Stimulated activated CD8-positive, alpha-beta memory T cell treated with anti-CD3 and anti-CD28 coated beads, Interleukin-12 subunit alpha, Interleukin-12 subunit beta, amount 100 ng/mL, for 24 hours (primary cell): ENCODE data around the gene PTPRN.
A peak's percentile ranks its signal among the peaks of the same experiment; 100 is the strongest.

ENCODE experiments used
- DNase-seq: peaks from one replicate; pipeline ENCODE4 v3.0.0-alpha.2; 2020; ENCODE audit errors: extremely low read depth

PTPRN gene

GRCh38 chr2:219308142-219309101, 779 bp downstream of the PTPRN start:
- no peak for DNase-seq

- no peak for DNase-seq
Observed at GRCh38 chr2:219306047-219306446, 3.2 kb downstream of the PTPRN start.

- DNase-seq, result no peak
Observed at GRCh38 chr2:219304223-219304622, 5.0 kb downstream of the PTPRN start.

DNA sequence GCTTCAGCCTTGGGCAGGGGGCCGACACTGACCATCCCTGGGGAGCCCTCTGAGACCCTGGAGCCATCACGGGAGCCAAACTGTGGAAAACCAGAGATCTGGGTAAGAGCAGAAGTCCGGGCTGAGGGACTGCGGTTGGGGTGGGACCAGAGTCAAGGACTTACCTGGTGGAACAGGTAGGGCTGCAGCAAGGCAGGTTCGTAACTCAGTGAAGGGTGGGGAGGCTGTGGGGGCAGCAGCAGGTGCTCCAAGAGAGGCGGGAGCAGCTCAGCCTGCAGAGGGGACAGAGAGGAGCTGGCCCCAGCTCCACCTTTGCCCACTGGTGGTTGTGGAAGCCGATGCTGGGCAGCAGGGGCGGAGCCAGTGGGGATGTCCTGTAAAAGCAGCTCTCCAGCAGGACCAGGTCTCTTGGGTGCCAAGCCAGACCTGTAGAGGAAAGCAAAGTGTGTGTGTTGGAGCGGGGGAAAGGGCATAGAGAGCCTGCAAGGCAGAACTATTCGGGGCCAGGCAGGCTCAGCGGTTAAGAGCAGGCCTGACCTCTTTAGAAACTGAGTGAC, 6.7 kb downstream of the PTPRN start:
- DNase-seq, result no peak

DNA sequence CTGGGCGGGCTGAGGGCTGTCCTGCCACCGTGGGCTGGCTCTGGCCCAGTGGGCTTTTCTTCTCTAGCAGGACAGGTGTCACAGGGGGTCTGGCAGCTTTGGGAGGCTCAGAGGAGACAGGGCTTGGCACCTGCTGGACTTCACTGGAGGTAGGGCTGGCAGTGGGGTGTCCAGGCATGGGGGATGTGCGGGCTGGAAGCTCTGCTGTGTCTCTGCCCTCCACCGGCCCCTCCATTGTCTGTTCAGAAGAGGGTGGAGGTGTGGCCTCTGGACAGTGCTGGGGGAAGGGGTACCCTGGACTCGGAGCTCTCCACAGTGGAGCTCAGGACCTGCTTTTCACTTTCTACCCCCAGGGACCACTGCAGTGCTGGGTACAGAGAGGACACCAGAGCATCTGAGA, 9.2 kb downstream of the PTPRN start:
- DNase-seq, result no peak

GRCh38 chr2:219299372-219299760, 9.8 kb downstream of the PTPRN start:
- DNase-seq, result no peak

- peak; percentile 61 for DNase-seq
Observed at GRCh38 chr2:219298759-219299371, 10.3 kb downstream of the PTPRN start.

- no peak for DNase-seq
Observed at GRCh38 chr2:219297766-219298456, 11.3 kb downstream of the PTPRN start.

DNA sequence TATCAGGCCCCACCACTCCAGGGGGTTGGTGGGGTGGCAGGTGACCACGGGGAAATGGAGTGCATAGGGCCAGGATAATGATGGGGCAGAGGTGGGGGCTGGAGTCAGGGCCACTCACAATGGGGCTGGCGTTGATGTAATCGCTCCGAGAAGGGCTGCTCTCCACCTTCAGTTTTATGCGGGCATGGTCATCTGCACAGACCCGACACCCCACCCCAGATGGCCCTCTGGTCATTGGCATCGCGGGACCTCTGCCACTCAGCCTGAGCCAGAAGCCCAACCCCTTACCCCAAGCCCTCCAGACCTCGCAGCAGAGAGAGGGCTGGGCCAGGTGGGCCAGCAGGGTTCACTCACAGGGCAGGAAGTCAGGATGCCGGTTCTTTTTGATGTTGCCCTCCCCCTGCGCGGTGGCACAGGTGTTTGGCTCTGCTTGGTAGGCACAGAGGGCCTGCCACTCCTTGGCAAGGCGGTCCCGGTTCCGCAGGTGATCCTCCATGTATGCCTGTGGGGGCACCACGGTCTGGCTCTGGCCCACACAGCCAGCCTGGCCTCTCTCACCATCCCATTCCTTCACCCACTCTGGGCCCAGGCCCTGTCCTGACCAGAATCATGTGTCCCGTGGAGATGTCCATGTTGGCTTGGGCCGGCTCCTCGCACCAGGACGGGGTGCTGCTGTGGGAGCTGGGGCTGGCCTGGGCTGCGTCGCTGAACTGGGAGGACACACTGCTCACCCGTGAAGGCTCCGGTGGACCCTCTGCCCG, 12.4 kb downstream of the PTPRN start:
- DNase-seq, result no peak

DNA sequence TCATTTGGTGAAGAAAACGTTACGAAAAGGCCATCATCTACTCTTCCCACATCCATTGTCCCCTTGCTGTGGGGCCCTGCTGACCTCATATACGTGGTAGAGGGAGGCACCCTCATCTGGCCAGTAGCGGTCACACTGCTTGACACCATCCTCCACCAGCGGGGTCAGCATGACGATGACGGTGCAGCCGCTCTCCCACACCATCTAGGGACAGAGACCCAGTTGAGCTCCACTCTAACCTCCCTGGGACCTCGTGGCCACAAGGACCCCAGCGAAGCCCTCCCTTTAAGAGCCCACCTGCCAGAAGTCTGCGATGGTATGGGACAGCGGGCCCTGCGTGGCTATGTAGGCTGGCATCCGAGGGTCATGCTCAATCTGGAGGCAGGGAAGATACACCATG, 13.1 kb downstream of the PTPRN start:
- no peak for DNase-seq

GRCh38 chr2:219294356-219295351, 14.5 kb downstream of the PTPRN start:
- DNase-seq, result peak; percentile 61

- DNase-seq, result no peak
Observed at GRCh38 chr2:219293736-219294231, 15.4 kb downstream of the PTPRN start.

- DNase-seq, result no peak
Observed at GRCh38 chr2:219292616-219293015, 16.6 kb downstream of the PTPRN start.

DNA sequence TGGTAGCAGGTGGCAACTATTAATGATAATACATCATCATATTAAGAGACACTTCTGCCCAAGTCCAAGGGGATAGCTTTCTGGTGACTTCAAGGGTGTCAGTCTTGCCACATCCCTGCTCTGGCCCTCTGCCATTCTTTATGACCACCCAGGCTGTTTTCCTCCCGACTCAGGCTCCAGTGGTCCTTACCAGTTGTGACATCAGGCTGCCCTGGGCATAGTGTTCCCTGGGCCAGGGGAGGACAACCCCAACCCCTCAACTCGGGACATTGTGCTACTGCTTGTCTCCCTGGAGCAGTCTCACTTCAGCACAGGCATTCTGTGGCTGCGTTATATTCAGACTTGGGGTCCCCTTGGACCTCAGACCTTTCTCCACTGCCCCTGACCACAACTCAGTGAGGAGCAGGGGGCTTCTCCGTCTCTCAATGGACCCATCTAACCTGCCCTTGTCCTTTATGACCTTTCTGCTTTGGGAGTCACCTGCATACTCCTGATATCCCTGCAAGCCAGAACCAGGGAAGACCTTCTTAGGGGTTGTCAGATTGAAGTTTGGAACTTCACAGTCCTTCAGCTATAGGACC, 17.2 kb downstream of the PTPRN start:
- DNase-seq, result no peak

DNA sequence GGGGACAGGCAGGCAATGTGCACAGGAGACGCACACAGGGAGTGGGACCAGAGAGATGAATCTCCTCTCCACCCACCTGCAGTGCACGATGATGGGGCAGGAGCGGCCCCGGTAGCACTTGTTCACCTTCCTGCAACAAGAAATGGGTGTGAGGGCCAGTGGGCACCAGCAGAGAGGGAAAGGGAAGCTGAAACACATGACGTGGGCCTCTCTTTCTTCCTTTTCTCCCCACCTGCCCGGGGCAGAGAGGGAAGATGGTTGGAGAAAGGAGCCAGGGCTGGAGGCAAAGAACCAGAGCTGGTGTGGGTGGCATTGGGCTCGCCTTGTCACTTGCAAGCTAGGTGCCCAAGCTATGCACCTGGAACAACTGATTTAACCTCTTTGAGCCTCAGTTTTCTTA, 17.8 kb downstream of the PTPRN start:
- DNase-seq, result no peak

DNA sequence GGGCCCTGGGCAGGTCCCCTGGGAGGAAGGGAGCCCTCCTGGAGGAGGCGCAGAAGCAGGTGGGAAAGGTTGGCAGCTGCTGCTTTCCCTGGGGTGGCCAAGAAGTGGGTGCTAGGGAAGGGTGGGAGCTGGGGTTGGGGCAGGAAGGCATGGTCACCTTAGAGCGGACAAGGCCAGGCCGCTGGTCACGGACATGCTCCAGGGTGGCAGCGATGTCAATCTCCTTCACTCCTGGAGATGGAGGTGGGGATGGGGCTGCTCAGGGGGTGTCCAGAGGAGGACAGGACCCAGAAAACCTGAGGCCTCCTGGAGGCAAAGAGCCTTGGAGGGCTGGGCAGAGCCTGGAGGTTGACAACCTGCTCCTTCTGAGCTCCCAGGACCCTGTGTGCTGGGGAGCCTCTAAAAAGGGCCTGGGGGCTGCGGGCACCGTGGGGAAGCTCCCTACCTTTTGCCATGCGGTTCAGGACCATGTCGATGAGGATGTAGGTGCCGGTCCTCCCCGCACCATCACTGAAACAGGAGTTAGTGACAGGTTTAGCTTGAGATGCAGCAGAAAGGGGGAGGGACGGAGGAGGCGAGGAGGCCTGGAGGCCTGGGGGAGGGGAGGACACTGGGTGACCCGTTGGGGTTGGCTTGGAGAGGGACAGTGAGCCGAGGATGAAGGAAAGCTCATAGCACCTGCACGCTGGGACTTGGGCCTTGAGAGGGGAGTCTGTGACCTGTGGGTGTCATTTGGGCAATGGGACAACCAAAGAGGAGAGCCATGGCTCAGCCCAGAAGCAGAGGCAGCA, 18.6 kb downstream of the PTPRN start:
- no peak for DNase-seq

DNA sequence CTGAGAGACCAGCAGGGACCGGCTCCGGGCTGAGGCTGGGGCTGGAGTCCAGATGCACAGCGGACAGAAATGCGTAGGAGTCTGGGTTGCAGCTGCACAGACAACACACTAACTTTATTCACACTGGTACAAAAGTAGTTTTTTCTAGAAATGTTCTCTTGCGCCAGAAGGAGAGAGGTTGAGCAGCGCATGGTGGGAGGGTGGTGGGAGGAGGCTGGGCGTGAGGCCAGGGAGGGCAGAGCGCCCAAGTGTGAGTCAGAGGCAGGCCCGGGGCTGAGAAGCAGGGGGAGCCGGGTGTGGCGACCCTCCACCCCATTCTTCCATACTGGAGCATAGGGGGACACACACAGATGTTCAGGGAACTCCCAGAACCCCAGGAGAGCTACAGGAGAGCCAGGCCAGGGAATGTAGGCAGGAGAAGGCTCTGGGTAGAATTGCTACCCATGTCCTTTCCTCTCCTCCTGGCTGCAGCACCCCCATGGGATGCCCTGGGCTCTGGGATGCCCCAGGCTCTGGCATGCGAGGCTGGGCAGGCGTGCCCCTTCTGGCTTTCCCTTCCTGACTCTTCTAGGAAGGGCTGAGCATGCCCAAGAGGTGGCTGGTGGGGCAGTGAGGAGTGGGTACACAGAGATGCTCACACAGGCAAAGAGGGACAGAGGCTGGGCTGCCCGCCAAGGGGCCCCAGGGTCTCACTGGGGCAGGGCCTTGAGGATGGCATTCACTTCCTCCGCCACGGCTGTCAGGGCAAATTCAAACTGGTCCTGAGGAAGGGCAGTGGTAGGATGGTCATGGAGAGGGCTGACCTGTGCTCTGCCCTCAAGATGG, 19.5 kb downstream of the PTPRN start:
- no peak for DNase-seq

- no peak for DNase-seq
Observed at GRCh38 chr2:219289195-219289536, 20.0 kb downstream of the PTPRN start.
